K562 (cell line): ENCODE data around the gene PDLIM4. TPM values are rescaled to one million over a fixed set of nuclear protein-coding genes. Genes with fewer than 3 reads are reported as not detected.
A peak's percentile ranks its signal among the peaks of the same experiment; 100 is the strongest.

Source experiments
- ATAC-seq: fragments of 200-7000 bp; cut with Tn5 transposase; 3 replicates; pipeline ENCODE4 v1.9.1; 2020; ENCODE audit warnings: moderate library complexity
- BruUV-seq: library from RNA; stranded (reverse); fragments of 400-500 nt; replicated peaks from 2 replicates; lab custom pipeline; 2021; lab: Mats Ljungman, UMichigan
- CTCF ChIA-PET: fragments of 300-600 bp; formaldehyde crosslinking; extraction: SDS; loops from one replicate; lab custom pipeline; 2021; ENCODE audit warnings: low intra/inter-chr PET ratio; lab: Yijun Ruan, JAX
- POLR2A ChIA-PET: fragments of 300-600, 350-650 bp; sonication (Branson Sonifier 250); formaldehyde crosslinking; extraction: SDS; loops from one replicate; lab custom pipeline; 2021; ENCODE audit warnings: antibody characterized with exemption, inconsistent platforms; lab: Yijun Ruan, JAX
- DNase-seq, 4 experiments: peaks; one replicate each; pipeline versions ENCODE4 v3.0.0 to v3.0.0-alpha.2; 2011 to 2018; ENCODE audit warnings: low spot score in 3 of 4, mixed read lengths in 3 of 4; ENCODE audit errors: extremely low read depth in 1 of 4
- FAIRE-seq: peaks from 2 replicates; lab custom pipeline; 2011; peaks lifted over from hg19 to GRCh38; lab: Jason Lieb, UNC
- H2AFZ ChIP-seq: 2 replicates; pipeline ENCODE4 v1.6.0; 2011; ENCODE audit warnings: low read depth, low read length, control low read depth, inconsistent platforms
- H3K27ac ChIP-seq: fragments of 200-600 bp; 3 replicates; pipeline ENCODE4 v1.8.0; 2011; ENCODE audit warnings: low read depth, mild to moderate bottlenecking, control low read depth, inconsistent platforms, low read length, moderate library complexity, mixed read lengths; ENCODE audit errors: extremely low read depth
- H3K27me3 ChIP-seq, 2 experiments: fragments of 300-600 bp in 1 of 2; 2 replicates in 1 of 2; 3 replicates in 1 of 2; pipeline versions ENCODE4 v1.6.0 to v1.8.0; 2011; ENCODE audit warnings: inconsistent platforms in 2 of 2, low read length in 2 of 2, mild to moderate bottlenecking in 1 of 2, mixed read lengths in 1 of 2, moderate library complexity in 1 of 2; ENCODE audit not compliant: control insufficient read depth in 2 of 2, insufficient read depth in 2 of 2
- H3K36me3 ChIP-seq: fragments of 300-600 bp; 3 replicates; pipeline ENCODE4 v1.8.0; 2011; ENCODE audit warnings: mild to moderate bottlenecking, low read length, inconsistent platforms; ENCODE audit not compliant: control insufficient read depth, insufficient read depth
- H3K4me1 ChIP-seq, 2 experiments: fragments of 200-600 bp in 1 of 2; replicated peaks in 1 of 2; 2 replicates in 1 of 2; 3 replicates in 1 of 2; pipeline versions ENCODE4 v1.5.1 to v1.8.0; 2011; ENCODE audit warnings: inconsistent platforms in 2 of 2, low read length in 2 of 2, mild to moderate bottlenecking in 1 of 2, mixed read lengths in 1 of 2, moderate library complexity in 1 of 2; ENCODE audit not compliant: control insufficient read depth in 2 of 2, insufficient read depth in 2 of 2
- H3K4me2 ChIP-seq: 2 replicates; pipeline ENCODE4 v1.6.1; 2011; ENCODE audit warnings: low read length, control low read depth, inconsistent platforms, mixed read lengths; ENCODE audit not compliant: insufficient read depth
- H3K4me3 ChIP-seq: fragments of 200-600 bp; sonication (generic), shearing (Covaris generic); 2 replicates; pipeline ENCODE4 v1.5.1; 2016; ENCODE audit warnings: control low read depth, inconsistent platforms
- H3K79me2 ChIP-seq: fragments of 200-600 bp; 3 replicates; pipeline ENCODE4 v1.8.0; 2011; ENCODE audit warnings: low read length, inconsistent platforms; ENCODE audit not compliant: control insufficient read depth, insufficient read depth
- H3K9ac ChIP-seq, 2 experiments: 2 replicates each; pipeline versions ENCODE4 v1.6.0 to v1.6.1; 2011; ENCODE audit warnings: low read depth in 2 of 2, low read length in 2 of 2, control low read depth in 1 of 2, inconsistent platforms in 1 of 2, mild to moderate bottlenecking in 1 of 2, mixed read lengths in 1 of 2; ENCODE audit not compliant: insufficient read depth in 1 of 2
- H3K9me1 ChIP-seq: one replicate; pipeline ENCODE4 v1.6.0; 2011; ENCODE audit warnings: inconsistent platforms, mild to moderate bottlenecking, low read length, moderate library complexity; ENCODE audit not compliant: control insufficient read depth, insufficient read depth
- H3K9me3 ChIP-seq: replicated peaks from 2 replicates; pipeline ENCODE4 v1.5.1; 2011; ENCODE audit warnings: low read depth, low read length, inconsistent platforms; ENCODE audit not compliant: control insufficient read depth, insufficient read depth
- H4K20me1 ChIP-seq: replicated peaks from 2 replicates; pipeline ENCODE4 v1.6.1; 2011; ENCODE audit warnings: low read length, inconsistent platforms, mixed read lengths; ENCODE audit not compliant: control insufficient read depth, insufficient read depth
- DLX4 ChIP-seq: fragments of 250-450 bp; sonication (Bioruptor Pico); IDR thresholded peaks from 2 replicates; pipeline ENCODE4 v1.6.1; 2021; ENCODE audit warnings: mild to moderate bottlenecking
- EP400 ChIP-seq: fragments of 450-650 bp; IDR thresholded peaks from 2 replicates; pipeline ENCODE4 v1.6.1; 2017; ENCODE audit warnings: antibody characterized with exemption, mild to moderate bottlenecking, moderate library complexity
- GATAD2A ChIP-seq: fragments of 450-650 bp; IDR thresholded peaks from 2 replicates; pipeline ENCODE4 v1.6.1; 2017
- HDAC3 ChIP-seq: fragments of 450-650 bp; IDR thresholded peaks from 2 replicates; pipeline ENCODE4 v1.6.1; 2018; ENCODE audit warnings: borderline replicate concordance, mild to moderate bottlenecking, moderate library complexity; ENCODE audit not compliant: partially characterized antibody
- MCM2 ChIP-seq: fragments of 450-650 bp; IDR thresholded peaks from 2 replicates; pipeline ENCODE4 v1.6.1; 2017; ENCODE audit warnings: low read depth, mild to moderate bottlenecking
- TCF3 ChIP-seq: sonication (generic); formaldehyde crosslinking; IDR thresholded peaks from 2 replicates; pipeline ENCODE4 v1.4.0; 2020; ENCODE audit warnings: mild to moderate bottlenecking, missing genetic modification reagents
- THRAP3 ChIP-seq: fragments of 450-650 bp; IDR thresholded peaks from 2 replicates; pipeline ENCODE4 v1.6.1; 2016; ENCODE audit warnings: mild to moderate bottlenecking, inconsistent platforms, borderline replicate concordance
- ZC3H4 ChIP-seq: sonication (generic); formaldehyde crosslinking; IDR thresholded peaks from 2 replicates; pipeline ENCODE4 v1.9.0; 2021; ENCODE audit warnings: missing genetic modification reagents, borderline replicate concordance
- ZFP30 ChIP-seq: fragments of 250-450 bp; sonication (Bioruptor Pico); IDR thresholded peaks from 2 replicates; pipeline ENCODE4 v1.8.0; 2022; ENCODE audit warnings: moderate library complexity, mild to moderate bottlenecking, inconsistent platforms, borderline replicate concordance
- WGBS: fragments of 100-300 bp; shearing (Covaris generic); methylation state at CpG from one replicate; pipeline ENCODE4 v1.1.6; 2016; ENCODE audit warnings: low coverage, mixed read lengths; ENCODE audit not compliant: insufficient coverage; ENCODE audit errors: missing lambda C conversion rate; 5-methylcytosine and 5-hydroxymethylcytosine counted together
- in situ Hi-C: fragments of 300-500 bp; cut with MboI; formaldehyde crosslinking; loops from 4 replicates; pipeline ENCODE4 v1.15.0; 2018; ENCODE audit warnings: inconsistent platforms, mixed read lengths
- intact Hi-C: fragments of 100-400 bp; cut with micrococcal nuclease; formaldehyde crosslinking; loops from 2 replicates; pipeline ENCODE4 v1.14.2; 2022
- polyA plus RNA-seq, 8 experiments: library from polyadenylated mRNA; depleted of rRNA in 4 of 8; stranded (reverse) in 5 of 8; unstranded in 3 of 8; fragments of >200 nt; fragmentation: Nextera tagmentation in 2 of 8; fragmentation: Illumina TruSeq in 1 of 8; extraction: Ambion mirVana in 2 of 8; extraction: Trizol in 1 of 8; gene quantifications; 2 replicates each; pipeline versions ENCODE4 v1.2.1 to v1.2.3, GENCODE V29; 2011 to 2014; ENCODE audit warnings: inconsistent platforms in 1 of 8, missing spikeins in 1 of 8
- total RNA-seq, 7 experiments: library from RNA; depleted of rRNA in 6 of 7; stranded (reverse); fragments of >200 nt in 6 of 7; fragmentation: Illumina TruSeq in 2 of 7; extraction: Trizol in 2 of 7; gene quantifications; 2 replicates each; pipeline versions ENCODE4 v1.2.1 to v1.2.3, GENCODE V29; 2011 to 2021; ENCODE audit warnings: low replicate concordance in 1 of 7

The PDLIM4 gene
- total and polyA plus RNA-seq, 9 of the 15 experiments (the other 6 are each of a cell fraction or from before 2014, with no cell fraction given) = 0.28 to 32.8 (median 13.1) TPM

DNA sequence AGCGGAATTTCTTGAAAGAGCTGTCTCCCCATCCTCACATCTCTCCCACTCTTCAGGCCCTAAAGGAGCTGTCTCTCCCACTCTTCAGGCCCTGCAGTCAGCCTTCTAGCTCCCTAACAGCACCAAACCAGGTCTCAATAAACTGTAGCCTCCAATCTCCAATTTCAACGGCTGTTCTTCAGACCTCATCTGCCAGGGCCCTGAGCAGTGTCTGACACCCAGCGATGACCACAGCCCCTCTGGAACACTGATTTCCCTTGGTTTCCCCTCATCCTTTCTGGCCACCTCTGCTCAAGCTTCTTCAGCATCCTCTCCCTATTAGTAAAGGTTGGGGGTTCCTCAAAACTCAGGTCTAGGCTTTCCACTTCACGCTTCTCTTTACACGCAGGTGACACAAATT is 28.3 kb upstream of the PDLIM4 start:
- no peaks in the 10 kb centered on the region for H3K27me3 ChIP-seq
- CTCF ChIA-PET = no interaction called here
- H4K20me1 ChIP-seq = peaks cover 2% of the 10 kb centered on the region; the same call in 1 of the 2 replicates
- no peak for ATAC-seq
- no peak for DNase-seq
- no peak overlapping the region for H3K4me2 ChIP-seq
- POLR2A ChIA-PET = interaction anchor here (0.5 to 1.9 kb wide), 7 partner anchors 9 to 642 kb away, joined by 3 to 6 read pairs (median 5); no protein-coding TSS in a partner anchor
- FAIRE-seq = no peak
- intact Hi-C loops = no loop called here
- TF ChIP-seq ZC3H4 (CRISPR knock-in tag) (no peak), HDAC3 (no peak), THRAP3 (no peak), GATAD2A (no peak), TCF3 (no peak), MCM2 (no peak), ZFP30 (CRISPR knock-in tag) (no peak), DLX4 (CRISPR knock-in tag) (no peak), EP400 (no peak)
- TF ChIP-seq, all 486 proteins: peak for 0
- no peaks in the 10 kb centered on the region for H3K36me3 ChIP-seq
- H2AFZ ChIP-seq = no peak overlapping the region
- 83% methylated on average over 5 of the region's 5 CpGs for WGBS
- peaks cover 12% of the 10 kb centered on the region; the same call in 1 of the 3 replicates for H3K79me2 ChIP-seq
- peaks cover 29 to 30% of the 10 kb centered on the region in 2 experiments for H3K4me1 ChIP-seq
- in situ Hi-C loops = no loop called here
- H3K9ac ChIP-seq = peak overlapping the region in 1 of 2 experiments; percentile 19; a peak in 1 of 4 replicates
- BruUV-seq = no TSS peak
- no peak overlapping the region for H3K27ac ChIP-seq
- H3K4me3 ChIP-seq = no peak overlapping the region
- H3K9me3 ChIP-seq = no peaks in the 10 kb centered on the region
- no peaks in the 10 kb centered on the region for H3K9me1 ChIP-seq
